Measurements from ENCODE around the gene MMP13. TPM values are rescaled to one million over a fixed set of nuclear protein-coding genes. Genes with fewer than 3 reads are reported as not detected.
"Not testable (repeated sequence)": the region's sequence is repeated elsewhere in the genome, so short reads cannot be mapped to it uniquely, and the experiment has no call there.

Gene MMP13
- not detected for total RNA-seq

GRCh38 chr11:102955624-102956023 is at the start of gene MMP13:
Gene MMP13, minus strand, starts transcription at chr11:102955732. Its CDS starts 27 bp downstream, at chr11:102955705.
- Histone ChIP-seq H3K9me3 (no peaks in the 10 kb centered on the region), H3K4me3 (no peak within 1 kb of the TSS), H3K27me3 (no peaks in the 10 kb centered on the region), H3K36me3 (no peaks in the 10 kb centered on the region), H3K27ac (no peak within 1 kb of the TSS), H3K4me1 (no peaks in the 10 kb centered on the region)
- TF ChIP-seq CTCF (IDR thresholded peaks at IDR 0.05) (no peak), POLR2A (IDR thresholded peaks at IDR 0.05) (no peak)
- no peak for DNase-seq

GRCh38 chr11:103004234-103004633 is 48.7 kb upstream of the MMP13 start:
- not testable (repeated sequence) for DNase-seq

GRCh38 chr11:102994105-102994504 is 38.6 kb upstream of the MMP13 start:
- Histone ChIP-seq H3K36me3 (no peaks in the 10 kb centered on the region), H3K9me3 (no peaks in the 10 kb centered on the region)

More at GRCh38 chr11:103004234-103004633, 48.7 kb upstream of the MMP13 start:
- H3K4me1 ChIP-seq, H3K27ac ChIP-seq, H3K27me3 ChIP-seq, H3K9me3 ChIP-seq, H3K36me3 ChIP-seq, H3K4me3 ChIP-seq: not testable (repeated sequence)

DNA sequence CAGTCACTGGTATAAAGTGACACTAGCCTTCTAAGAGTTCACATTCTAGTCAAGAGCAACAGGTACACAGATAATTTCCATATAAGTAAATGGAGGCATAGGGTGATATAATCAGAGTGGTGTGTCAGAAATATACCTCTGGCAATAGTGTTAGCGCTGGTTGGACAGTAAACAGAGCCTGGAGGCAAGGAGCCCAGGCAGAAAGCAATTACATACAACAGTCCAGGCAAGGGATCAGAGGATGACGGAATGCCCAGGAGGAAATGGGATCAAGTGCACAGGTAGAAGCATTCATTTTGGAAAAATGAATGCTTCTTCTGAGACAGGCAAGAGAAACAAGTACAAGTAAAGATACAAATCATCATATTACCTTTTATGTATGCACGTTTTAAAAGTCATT is 36.2 kb upstream of the MMP13 start:
- no peak overlapping the region for H3K4me3 ChIP-seq
- H3K4me1 ChIP-seq = no peaks in the 10 kb centered on the region
- no peak overlapping the region for H3K27ac ChIP-seq
- TF ChIP-seq POLR2A (IDR thresholded peaks at IDR 0.05) (no peak), CTCF (IDR thresholded peaks at IDR 0.05) (no peak)
- no peaks in the 10 kb centered on the region for H3K27me3 ChIP-seq
- no peaks in the 10 kb centered on the region for H3K36me3 ChIP-seq
- DNase-seq = no peak
- H3K9me3 ChIP-seq = no peaks in the 10 kb centered on the region

More at GRCh38 chr11:102994105-102994504, 38.6 kb upstream of the MMP13 start:
- H3K27me3 ChIP-seq = no peaks in the 10 kb centered on the region
- no peak overlapping the region for H3K27ac ChIP-seq
- no peak for DNase-seq
- no peaks in the 10 kb centered on the region for H3K4me1 ChIP-seq
- TF ChIP-seq CTCF (IDR thresholded peaks at IDR 0.05) (no peak), POLR2A (IDR thresholded peaks at IDR 0.05) (no peak)
- H3K4me3 ChIP-seq = no peak overlapping the region

DNA sequence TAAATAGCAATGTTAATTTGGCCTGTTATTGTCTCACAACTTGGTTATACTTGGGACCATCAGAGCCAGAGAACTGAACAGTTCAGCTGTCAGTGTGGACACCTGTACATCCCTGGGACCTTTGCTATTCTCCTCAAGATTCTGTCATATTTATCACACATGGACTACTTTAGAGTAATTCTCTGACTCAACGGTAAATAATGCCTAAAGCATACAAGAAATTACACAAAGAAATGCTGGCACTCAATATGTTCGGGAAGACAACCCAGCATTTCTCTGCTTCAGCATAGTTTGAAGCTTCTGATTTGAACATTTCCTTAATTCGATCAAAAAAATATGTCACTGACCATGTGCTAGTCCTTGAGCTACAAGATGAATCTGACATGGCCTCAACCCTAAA is 34.6 kb upstream of the MMP13 start:
- Histone ChIP-seq H3K27ac (no peak overlapping the region), H3K27me3 (no peaks in the 10 kb centered on the region), H3K4me1 (no peaks in the 10 kb centered on the region), H3K9me3 (no peaks in the 10 kb centered on the region), H3K36me3 (no peaks in the 10 kb centered on the region), H3K4me3 (no peak overlapping the region)
- DNase-seq = no peak
- TF ChIP-seq CTCF (IDR thresholded peaks at IDR 0.05) (no peak), POLR2A (IDR thresholded peaks at IDR 0.05) (no peak)

GRCh38 chr11:102989379-102990047 is 34.0 kb upstream of the MMP13 start:
- H3K4me3 ChIP-seq = no peak overlapping the region
- no peak for TF ChIP-seq CTCF (IDR thresholded peaks at IDR 0.05)
- no peak for TF ChIP-seq POLR2A (IDR thresholded peaks at IDR 0.05)
- no peaks in the 10 kb centered on the region for H3K36me3 ChIP-seq
- DNase-seq = no peak
- no peaks in the 10 kb centered on the region for H3K27me3 ChIP-seq
- H3K9me3 ChIP-seq = no peaks in the 10 kb centered on the region
- no peak overlapping the region for H3K27ac ChIP-seq
- H3K4me1 ChIP-seq = no peaks in the 10 kb centered on the region
